AG09319 (cell line): ENCODE results near the gene WDR76.
"Not testable (repeated sequence)": the region's sequence is repeated elsewhere in the genome, so short reads cannot be mapped to it uniquely, and the experiment has no call there.

Experiments used
- DNase-seq: peaks from one replicate; pipeline ENCODE4 v3.0.0-alpha.2; 2010; ENCODE audit warnings: low read depth; ENCODE audit errors: extremely low read depth
- CTCF ChIP-seq: IDR thresholded peaks from 2 replicates; pipeline ENCODE4 v1.5.1; 2011; ENCODE audit warnings: low read depth, mild to moderate bottlenecking, inconsistent platforms, low read length, moderate library complexity

WDR76 gene

GRCh38 chr15:43800286-43801141 is 26.3 kb upstream of the WDR76 start, which contains the start of gene HYPK:
Gene HYPK (plus strand): TSS chr15:43800599. CDS start chr15:43800623, 24 bp downstream.
- DNase-seq: peak; percentile 72
- no peak for TF ChIP-seq CTCF

- DNase-seq: not testable (repeated sequence)
Observed at GRCh38 chr15:43802676-43803075, 24.1 kb upstream of the WDR76 start.

- no peak for DNase-seq
- TF ChIP-seq CTCF: no peak
Observed at GRCh38 chr15:43808435-43808950, 18.3 kb upstream of the WDR76 start.

- no peak for DNase-seq
- TF ChIP-seq CTCF: no peak
Observed at GRCh38 chr15:43808960-43809678, 17.7 kb upstream of the WDR76 start.

GRCh38 chr15:43815064-43815463 is 11.7 kb upstream of the WDR76 start:
- DNase-seq: not testable (repeated sequence)

- no peak for TF ChIP-seq CTCF
- DNase-seq: no peak
Observed at GRCh38 chr15:43821505-43821904, 5.3 kb upstream of the WDR76 start.

- no peak for TF ChIP-seq CTCF
Observed at GRCh38 chr15:43824302-43825246, 2.2 kb upstream of the WDR76 start, which contains the start of gene MFAP1. Gene MFAP1 (minus strand): TSS chr15:43824690. CDS start chr15:43824569, 121 bp downstream.

GRCh38 chr15:43825305-43825704 is 1.5 kb upstream of the WDR76 start:
- not testable (repeated sequence) for DNase-seq

More at GRCh38 chr15:43824302-43825246, 2.2 kb upstream of the WDR76 start, which contains the start of gene MFAP1:
- peak; percentile 94 for DNase-seq
